Effector memory CD4-positive, alpha-beta T cell (primary cell): ENCODE measurements around the gene NEK6.

Source experiments
- DNase-seq, 3 donors: peaks; one replicate each; pipeline ENCODE4 v3.0.0-alpha.2; 2020
- H3K27ac ChIP-seq: 2 replicates; pipeline ENCODE4 v1.7.0; 2013; ENCODE audit warnings: mild to moderate bottlenecking, low read length, moderate library complexity; ENCODE audit not compliant: insufficient read depth, poor library complexity, severe bottlenecking
- H3K27me3 ChIP-seq: replicated peaks from 2 replicates; pipeline ENCODE4 v1.7.0; 2013; ENCODE audit warnings: mild to moderate bottlenecking, low read length; ENCODE audit not compliant: insufficient read depth, control insufficient read depth, poor library complexity, severe bottlenecking
- H3K36me3 ChIP-seq: 2 replicates; pipeline ENCODE4 v1.7.0; 2013; ENCODE audit warnings: mild to moderate bottlenecking, low read length, moderate library complexity; ENCODE audit not compliant: control insufficient read depth, insufficient read depth
- H3K4me1 ChIP-seq: 2 replicates; pipeline ENCODE4 v1.7.0; 2013; ENCODE audit warnings: low read length, mild to moderate bottlenecking; ENCODE audit not compliant: control insufficient read depth, insufficient read depth, poor library complexity, severe bottlenecking
- H3K4me3 ChIP-seq: 2 replicates; pipeline ENCODE4 v1.7.0; 2013; ENCODE audit warnings: low read length, low read depth, mild to moderate bottlenecking; ENCODE audit not compliant: insufficient read depth, poor library complexity, severe bottlenecking
- H3K9me3 ChIP-seq: 2 replicates; pipeline ENCODE4 v1.7.0; 2013; ENCODE audit warnings: mild to moderate bottlenecking, low read length, moderate library complexity; ENCODE audit not compliant: control insufficient read depth

NEK6 gene

DNA sequence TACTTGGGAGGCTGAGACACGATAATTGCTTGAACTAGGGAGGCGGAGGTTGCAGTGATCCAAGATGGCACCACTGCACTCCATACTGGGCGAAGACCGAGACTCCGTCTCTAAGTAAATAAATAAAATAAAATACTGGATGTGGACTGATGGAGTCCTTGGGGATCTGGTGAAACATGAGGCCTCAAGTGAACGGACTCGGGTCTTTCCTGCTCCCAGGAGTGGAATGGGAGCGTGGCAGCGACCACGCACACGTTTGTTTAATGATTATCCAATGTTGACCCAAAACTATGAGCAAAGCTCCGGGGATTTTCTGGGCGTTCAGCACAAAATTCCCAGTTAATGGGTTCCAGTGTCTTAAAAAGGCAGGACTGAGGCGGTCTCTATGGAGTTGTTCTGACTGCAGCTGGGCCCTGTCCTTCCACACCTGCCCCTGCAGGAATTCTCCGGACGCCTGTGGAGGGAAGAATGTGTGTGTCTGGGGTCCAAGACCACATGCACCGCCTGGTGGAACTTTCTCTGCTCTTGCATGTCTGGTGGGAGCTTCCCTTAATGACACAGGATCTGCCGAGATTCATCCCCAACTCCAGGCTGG lies 26.6 kb downstream of the NEK6 start:
- Histone ChIP-seq H3K27me3 (no peaks in the 10 kb centered on the region), H3K36me3 (no peaks in the 10 kb centered on the region), H3K4me1 (peaks cover 18% of the 10 kb centered on the region), H3K27ac (no peak overlapping the region), H3K4me3 (no peak overlapping the region), H3K9me3 (no peaks in the 10 kb centered on the region)
- no peak for DNase-seq

GRCh38 chr9:124284940-124285441 lies 27.2 kb downstream of the NEK6 start:
- Histone ChIP-seq H3K36me3 (no peaks in the 10 kb centered on the region), H3K27me3 (no peaks in the 10 kb centered on the region), H3K27ac (no peak overlapping the region), H3K4me3 (no peak overlapping the region), H3K9me3 (no peaks in the 10 kb centered on the region), H3K4me1 (peaks cover 18% of the 10 kb centered on the region)
- DNase-seq: no peak

- no peak for DNase-seq
- H3K9me3 ChIP-seq: no peaks in the 10 kb centered on the region
- H3K4me1 ChIP-seq: peaks cover 18% of the 10 kb centered on the region
- no peak overlapping the region for H3K27ac ChIP-seq
- no peaks in the 10 kb centered on the region for H3K36me3 ChIP-seq
- H3K27me3 ChIP-seq: no peaks in the 10 kb centered on the region
- no peak overlapping the region for H3K4me3 ChIP-seq
Measured at GRCh38 chr9:124285490-124285889, 27.7 kb downstream of the NEK6 start.

DNA sequence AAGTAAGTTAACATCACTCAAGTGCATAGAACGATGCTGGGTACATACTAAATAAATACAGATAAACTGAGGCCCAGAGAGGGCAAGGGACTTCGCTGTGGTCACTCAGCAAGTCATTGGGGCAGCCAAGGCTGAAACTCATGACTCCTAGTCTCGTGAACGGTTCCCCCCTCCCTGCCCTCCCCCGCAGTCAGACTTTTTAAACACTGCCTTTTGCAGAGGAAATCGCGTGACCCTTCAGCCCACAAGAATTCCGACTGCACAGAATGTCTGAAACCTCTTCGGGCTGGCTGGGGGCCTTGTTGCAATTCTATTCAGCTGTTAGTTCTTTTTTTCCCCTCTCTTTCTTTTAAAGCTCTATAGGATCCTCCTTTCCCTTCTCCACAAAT lies 28.1 kb downstream of the NEK6 start:
- no peak for DNase-seq
- H3K9me3 ChIP-seq: no peaks in the 10 kb centered on the region
- no peak overlapping the region for H3K4me3 ChIP-seq
- H3K27ac ChIP-seq: peak overlapping the region; percentile 2
- H3K36me3 ChIP-seq: no peaks in the 10 kb centered on the region
- peaks cover 18% of the 10 kb centered on the region for H3K4me1 ChIP-seq
- no peaks in the 10 kb centered on the region for H3K27me3 ChIP-seq

DNA sequence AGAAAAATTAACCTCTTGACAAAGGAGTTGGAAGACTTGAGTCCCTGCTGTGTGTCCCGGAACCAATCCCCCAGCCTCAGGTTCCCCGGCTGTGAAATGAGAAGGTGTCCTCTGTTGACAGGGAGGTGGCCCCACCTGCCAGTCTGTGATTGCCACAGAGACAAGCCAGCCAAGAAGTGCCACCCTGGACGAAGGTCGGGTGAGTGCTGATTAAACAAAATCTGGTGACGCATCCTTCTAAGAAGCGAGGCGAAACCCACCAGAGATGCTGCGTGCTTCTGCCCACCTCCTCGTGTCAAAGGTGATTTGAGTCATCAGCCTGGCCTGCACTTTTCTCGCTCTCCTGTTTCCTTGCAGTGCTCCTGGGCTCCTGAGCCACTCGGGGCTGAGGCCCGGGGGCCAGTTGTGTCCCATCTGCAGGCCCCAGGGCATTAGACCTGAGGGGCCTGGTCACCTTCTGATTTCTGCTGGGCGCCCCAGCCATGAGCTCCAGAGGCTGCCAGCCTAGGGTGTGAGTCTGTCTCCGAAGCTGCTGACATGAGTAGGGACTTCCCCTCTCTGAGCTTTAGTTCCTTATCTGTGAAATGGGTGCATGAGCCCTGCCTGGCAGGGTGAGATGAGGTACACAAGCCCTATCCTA lies 28.7 kb downstream of the NEK6 start:
- H3K4me1 ChIP-seq: peaks cover 18% of the 10 kb centered on the region
- H3K4me3 ChIP-seq: no peak overlapping the region
- H3K36me3 ChIP-seq: no peaks in the 10 kb centered on the region

GRCh38 chr9:124290053-124290591 lies 32.4 kb downstream of the NEK6 start:
- no peak overlapping the region for H3K4me3 ChIP-seq
- H3K27me3 ChIP-seq: no peaks in the 10 kb centered on the region
- peaks cover 23% of the 10 kb centered on the region for H3K4me1 ChIP-seq
- no peaks in the 10 kb centered on the region for H3K36me3 ChIP-seq
- no peak for DNase-seq
- H3K27ac ChIP-seq: no peak overlapping the region
- H3K9me3 ChIP-seq: no peaks in the 10 kb centered on the region

More for the DNA sequence above, 28.7 kb downstream of the NEK6 start:
- H3K27me3 ChIP-seq: no peaks in the 10 kb centered on the region
- H3K27ac ChIP-seq: no peak overlapping the region
- no peak for DNase-seq
- H3K9me3 ChIP-seq: no peaks in the 10 kb centered on the region

- no peaks in the 10 kb centered on the region for H3K27me3 ChIP-seq
- no peak for DNase-seq
- H3K36me3 ChIP-seq: no peaks in the 10 kb centered on the region
- H3K9me3 ChIP-seq: no peaks in the 10 kb centered on the region
- H3K4me1 ChIP-seq: peaks cover 15% of the 10 kb centered on the region
- H3K27ac ChIP-seq: no peak overlapping the region
- H3K4me3 ChIP-seq: no peak overlapping the region
Measured at GRCh38 chr9:124290743-124291554, 33.2 kb downstream of the NEK6 start.

DNA sequence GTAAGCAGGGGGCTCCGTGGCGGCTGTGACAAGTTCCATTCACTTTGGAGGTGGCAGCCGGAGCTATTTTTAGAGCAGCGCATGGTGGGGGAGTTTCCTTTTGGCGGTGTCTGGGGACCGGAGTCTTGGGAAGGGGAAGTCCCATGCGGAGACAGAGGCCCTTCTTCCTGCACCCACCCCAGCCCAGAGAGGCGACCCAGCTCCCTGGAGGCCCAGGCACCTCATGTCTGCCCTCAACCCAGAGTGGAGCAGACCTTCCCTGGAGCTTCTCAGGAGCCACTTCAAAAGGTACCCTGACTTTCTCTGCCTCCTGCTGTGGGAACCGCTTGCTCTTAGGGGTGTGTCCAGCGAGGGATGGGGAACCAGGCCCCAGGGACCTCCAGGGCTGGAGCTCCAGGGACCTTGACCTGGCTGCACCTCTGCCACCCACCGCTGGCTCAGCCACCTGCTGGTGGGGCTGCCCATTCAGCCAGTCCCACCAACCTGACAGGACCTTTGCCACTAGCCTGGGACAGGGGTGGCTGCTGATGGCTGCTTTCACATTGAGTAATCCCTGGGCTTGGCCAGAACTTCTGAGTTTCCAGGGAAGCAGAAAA lies 34.1 kb downstream of the NEK6 start:
- Histone ChIP-seq H3K36me3 (no peaks in the 10 kb centered on the region), H3K4me3 (no peak overlapping the region), H3K27ac (no peak overlapping the region), H3K4me1 (peaks cover 6% of the 10 kb centered on the region), H3K9me3 (no peaks in the 10 kb centered on the region), H3K27me3 (no peaks in the 10 kb centered on the region)
- no peak for DNase-seq

GRCh38 chr9:124292696-124293593 lies 35.2 kb downstream of the NEK6 start:
- no peak overlapping the region for H3K4me3 ChIP-seq
- no peaks in the 10 kb centered on the region for H3K36me3 ChIP-seq
- peaks cover 5% of the 10 kb centered on the region for H3K4me1 ChIP-seq
- DNase-seq: no peak
- no peak overlapping the region for H3K27ac ChIP-seq
- H3K9me3 ChIP-seq: no peaks in the 10 kb centered on the region
- no peaks in the 10 kb centered on the region for H3K27me3 ChIP-seq
